GM13976 (cell line): ENCODE data around the gene PCAT6.

Source experiments
- DNase-seq: peaks from one replicate; pipeline ENCODE4 v3.0.0; 2012; ENCODE audit warnings: low spot score
- in situ Hi-C: fragments of 300-500 bp; cut with MboI; formaldehyde crosslinking; loops from one replicate; pipeline ENCODE4 v1.12.0; 2022; ENCODE audit warnings: low sequenced_read_pairs, mixed read lengths, inconsistent platforms; ENCODE audit not compliant: unreplicated experiment
- TF ChIP-seq, protein P1 (sequence below): IDR thresholded peaks from 2 replicates; pipeline ENCODE4 v1.5.1; 2012; ENCODE audit warnings: borderline replicate concordance, mild to moderate bottlenecking; ENCODE audit not compliant: insufficient read depth; ENCODE audit errors: extremely low read depth, missing control alignments, control extremely low read depth

PCAT6 gene

DNA sequence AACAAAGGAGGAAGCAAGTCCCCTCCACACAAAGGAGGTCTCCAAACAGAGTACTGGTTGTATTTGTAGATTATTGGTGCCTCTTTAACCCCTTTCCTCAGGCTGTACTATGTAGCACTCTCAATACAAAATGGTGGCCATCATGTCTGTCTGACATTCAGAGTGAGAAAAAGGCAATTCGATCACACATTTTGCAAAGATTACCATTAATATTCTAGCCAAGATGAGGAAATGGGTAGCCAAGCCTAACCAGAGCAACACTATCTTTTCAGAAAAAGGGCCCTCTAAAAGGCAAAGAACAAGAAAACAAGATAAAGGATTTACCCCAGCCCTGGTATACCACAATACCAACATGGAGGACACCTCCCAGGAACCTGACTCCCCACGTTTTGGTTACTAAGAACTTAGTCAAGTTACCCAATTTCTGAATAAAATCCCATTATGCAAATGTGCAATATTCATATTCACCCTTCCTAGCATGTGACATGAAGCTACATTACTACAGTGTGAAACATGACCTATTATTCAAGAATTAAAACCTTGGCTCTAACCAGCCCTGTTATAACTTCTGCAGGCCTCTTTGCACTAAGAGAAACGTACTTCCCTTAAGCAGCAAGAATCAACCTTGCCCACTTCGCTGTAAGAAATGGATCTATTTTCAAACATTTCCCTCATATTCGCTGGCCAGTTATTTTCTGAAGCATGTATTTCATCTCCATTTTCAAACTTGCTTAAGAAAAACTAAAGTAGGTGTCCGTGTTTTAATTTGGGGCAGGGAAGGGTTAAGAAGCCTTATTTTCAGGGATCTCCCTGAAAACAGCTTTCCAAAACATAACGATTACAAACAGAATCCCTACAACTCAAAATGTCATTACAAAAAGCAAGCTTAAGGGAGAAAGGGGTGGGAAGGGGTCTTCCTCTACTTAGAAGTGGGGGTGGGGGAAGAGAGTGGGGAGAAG is 4.6 kb upstream of the PCAT6 start:
- TF ChIP-seq, protein P1, sequence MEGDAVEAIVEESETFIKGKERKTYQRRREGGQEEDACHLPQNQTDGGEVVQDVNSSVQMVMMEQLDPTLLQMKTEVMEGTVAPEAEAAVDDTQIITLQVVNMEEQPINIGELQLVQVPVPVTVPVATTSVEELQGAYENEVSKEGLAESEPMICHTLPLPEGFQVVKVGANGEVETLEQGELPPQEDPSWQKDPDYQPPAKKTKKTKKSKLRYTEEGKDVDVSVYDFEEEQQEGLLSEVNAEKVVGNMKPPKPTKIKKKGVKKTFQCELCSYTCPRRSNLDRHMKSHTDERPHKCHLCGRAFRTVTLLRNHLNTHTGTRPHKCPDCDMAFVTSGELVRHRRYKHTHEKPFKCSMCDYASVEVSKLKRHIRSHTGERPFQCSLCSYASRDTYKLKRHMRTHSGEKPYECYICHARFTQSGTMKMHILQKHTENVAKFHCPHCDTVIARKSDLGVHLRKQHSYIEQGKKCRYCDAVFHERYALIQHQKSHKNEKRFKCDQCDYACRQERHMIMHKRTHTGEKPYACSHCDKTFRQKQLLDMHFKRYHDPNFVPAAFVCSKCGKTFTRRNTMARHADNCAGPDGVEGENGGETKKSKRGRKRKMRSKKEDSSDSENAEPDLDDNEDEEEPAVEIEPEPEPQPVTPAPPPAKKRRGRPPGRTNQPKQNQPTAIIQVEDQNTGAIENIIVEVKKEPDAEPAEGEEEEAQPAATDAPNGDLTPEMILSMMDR, result no peak
- no peak for DNase-seq
- in situ Hi-C loops, result no loop called here

DNA sequence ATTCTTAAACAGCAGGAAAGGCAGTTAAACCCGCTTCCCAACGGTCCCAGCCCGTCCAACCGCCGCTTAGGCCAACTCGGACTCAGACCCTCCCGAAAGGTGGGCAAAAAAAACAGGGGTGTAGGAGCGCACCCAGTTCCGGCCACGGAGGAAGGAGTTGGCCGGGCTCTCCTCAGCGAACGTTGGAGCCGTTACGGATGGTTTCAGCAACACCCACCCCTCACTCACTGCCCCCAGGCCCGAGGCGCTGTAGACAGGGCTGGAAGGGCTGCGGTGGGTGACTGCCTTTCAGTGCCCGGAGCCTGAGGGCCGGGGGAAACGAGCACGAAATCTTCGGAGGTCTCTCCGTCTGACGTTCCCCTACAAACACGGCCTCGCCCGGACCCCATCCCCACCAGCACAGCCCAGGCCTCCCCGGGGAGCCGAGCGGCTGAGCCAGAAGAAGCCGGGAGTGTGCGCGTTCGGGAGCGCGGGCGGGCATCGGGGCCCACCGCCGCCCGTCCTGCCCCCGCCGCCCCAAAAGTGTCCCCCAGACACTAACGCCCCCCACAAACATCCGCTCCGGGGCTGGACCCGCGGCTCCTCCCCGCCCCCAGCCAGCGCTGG is 3.8 kb upstream of the PCAT6 start:
- in situ Hi-C loops, result no loop called here
- peak; percentile 49 for DNase-seq
- TF ChIP-seq, protein P1, result no peak

DNA sequence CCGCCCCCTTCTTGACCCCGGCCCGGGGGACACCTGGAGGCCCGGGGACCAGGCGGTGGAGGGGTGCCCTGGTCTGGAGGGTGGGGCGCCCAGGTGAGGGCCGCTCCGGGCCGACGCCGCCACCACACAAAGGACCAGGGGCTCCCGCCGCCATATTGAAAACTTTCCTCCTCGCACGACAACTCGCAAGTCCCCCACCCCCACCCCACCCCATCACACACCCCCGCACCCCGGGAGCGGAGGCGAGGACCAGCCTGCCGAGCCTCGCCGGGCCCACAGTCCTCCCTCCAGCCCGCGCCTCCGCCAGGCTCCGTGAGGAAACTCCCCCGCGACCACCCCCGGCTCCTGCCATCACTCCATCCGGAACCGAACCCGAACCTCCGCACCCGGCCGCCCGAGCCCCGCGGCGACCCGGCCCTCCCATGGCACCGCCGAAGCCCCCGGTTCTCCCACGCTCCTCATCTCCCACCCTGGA is 3.3 kb upstream of the PCAT6 start:
- TF ChIP-seq, protein P1, result no peak
- peak; percentile 83 for DNase-seq
- in situ Hi-C loops, result no loop called here

DNA sequence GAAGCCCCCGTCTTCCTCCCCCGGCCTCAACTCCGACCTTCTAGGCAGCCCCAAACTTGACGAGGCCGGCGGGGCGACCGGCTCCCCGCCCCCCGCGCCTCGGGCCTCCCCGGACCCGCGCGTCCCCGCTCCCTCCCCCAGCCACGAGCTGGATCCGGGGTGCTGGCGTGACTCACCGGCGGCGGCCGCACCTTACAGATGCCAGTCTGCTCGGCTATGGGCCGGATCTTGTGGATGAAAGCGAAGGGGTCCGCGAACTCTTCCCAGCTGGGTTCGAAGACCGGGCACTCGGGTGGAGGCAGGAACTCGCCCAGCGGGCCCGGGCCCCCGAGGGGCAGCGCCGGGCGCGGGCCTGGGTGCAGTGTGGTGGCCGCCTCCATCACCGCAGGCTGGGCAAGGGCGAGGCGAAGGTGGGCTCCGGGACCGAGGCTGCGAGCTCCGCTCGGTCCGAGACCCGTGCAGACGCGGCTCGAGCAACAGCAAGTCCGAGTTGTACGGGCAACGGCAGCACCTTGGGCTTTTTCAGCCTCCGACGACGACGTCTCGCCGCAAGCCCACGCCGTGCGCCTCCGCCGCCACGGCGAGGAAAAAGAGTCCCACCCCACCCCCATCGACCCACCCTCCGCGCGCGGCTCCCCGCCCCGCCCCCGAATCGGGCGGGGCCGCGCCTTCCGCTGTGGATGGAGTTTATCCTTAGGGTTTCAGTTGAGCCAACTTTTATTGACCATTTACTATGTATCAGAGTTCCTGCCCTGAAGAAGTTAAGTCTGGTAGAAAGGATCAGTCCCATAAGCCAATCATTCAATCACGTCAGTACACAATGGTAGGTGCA is 2.6 kb upstream of the PCAT6 start, which contains the start of gene KDM5B:
TSS of gene KDM5B (minus strand) at position 496 of the 832 bp plus-strand sequence. CDS start at position 380, 116 bp downstream.
- peak; percentile 76 for DNase-seq
- TF ChIP-seq, protein P1, result no peak
- in situ Hi-C loops, result no loop called here

DNA sequence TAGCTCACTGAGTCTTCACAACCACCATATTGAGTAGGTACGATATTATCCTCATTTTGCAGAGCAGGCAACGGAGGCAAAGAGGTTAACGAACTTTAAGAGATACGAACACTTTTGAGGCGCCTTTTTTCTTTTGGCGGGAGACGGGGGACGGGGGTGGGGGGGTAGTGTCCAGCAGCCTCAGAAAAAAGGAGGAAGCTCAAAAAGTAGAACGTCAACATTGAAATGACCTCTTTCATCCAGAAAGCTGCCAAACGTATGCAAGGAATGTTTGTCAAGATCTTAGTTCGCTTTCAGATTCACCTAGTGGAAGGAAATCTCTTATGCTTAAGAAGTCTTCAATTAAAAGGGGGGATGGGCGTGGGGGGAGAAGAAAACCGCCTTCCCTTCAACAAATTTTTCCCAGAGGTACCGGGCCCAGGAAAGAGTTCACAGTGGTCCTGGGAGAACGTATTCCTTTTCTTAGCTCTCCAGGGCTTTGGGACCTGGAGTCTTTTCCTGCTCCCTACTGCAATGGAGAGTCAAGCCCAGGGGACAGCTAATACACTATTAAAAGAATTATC is 1.1 kb upstream of the PCAT6 start:
- DNase-seq, result no peak
- TF ChIP-seq, protein P1, result no peak
- in situ Hi-C loops, result no loop called here

DNA sequence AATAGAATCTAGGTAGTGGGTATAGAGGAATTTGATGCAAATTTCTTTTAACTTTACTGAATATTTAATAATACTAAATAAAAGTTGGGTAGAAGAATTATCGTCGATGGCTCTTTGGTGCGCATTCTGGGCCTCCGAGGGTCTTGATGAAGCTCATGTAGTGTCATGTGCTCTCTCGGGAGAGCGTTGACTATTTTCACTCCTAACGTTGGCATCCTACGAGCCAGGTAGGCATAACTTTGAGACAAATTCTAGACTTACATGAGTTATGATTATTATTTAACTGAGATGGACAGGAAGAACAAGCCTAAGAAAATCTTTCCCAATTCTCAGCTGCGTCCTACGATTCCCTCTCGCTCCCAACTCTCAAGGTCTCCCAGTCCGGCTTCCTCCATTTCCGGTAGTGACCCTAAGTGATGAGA is 550 bp upstream of the PCAT6 start:
- DNase-seq, result no peak
- TF ChIP-seq, protein P1, result no peak
- in situ Hi-C loops, result no loop called here
